DND-41 (cell line): ENCODE results near the gene SH2D3A.

ENCODE experiments used
- ATAC-seq: fragments of 200-7000 bp; cut with Tn5 transposase; 3 replicates; pipeline ENCODE4 v1.9.1; 2021; ENCODE audit warnings: low read depth; ENCODE audit not compliant: insufficient read depth
- DNase-seq: peaks from one replicate; pipeline ENCODE4 v3.0.0-alpha.2; 2020
- H2AFZ ChIP-seq: 2 replicates; pipeline ENCODE4 v1.6.0; 2012; ENCODE audit warnings: low read depth, low read length
- H3K27ac ChIP-seq: 2 replicates; pipeline ENCODE4 v1.5.1; 2012; ENCODE audit warnings: low read length, inconsistent platforms
- H3K27me3 ChIP-seq: fragments of 200-600 bp; sonication (generic); 2 replicates; pipeline ENCODE4 v1.6.0; 2012; ENCODE audit warnings: low read length, mild to moderate bottlenecking, inconsistent platforms; ENCODE audit not compliant: insufficient read depth, poor library complexity
- H3K36me3 ChIP-seq: 2 replicates; pipeline ENCODE4 v1.5.1; 2012; ENCODE audit warnings: low read length, inconsistent platforms; ENCODE audit not compliant: insufficient read depth
- H3K4me1 ChIP-seq: 2 replicates; pipeline ENCODE4 v1.5.1; 2012; ENCODE audit warnings: mild to moderate bottlenecking, low read length; ENCODE audit not compliant: insufficient read depth
- H3K4me2 ChIP-seq: 2 replicates; pipeline ENCODE4 v1.6.0; 2012; ENCODE audit warnings: mild to moderate bottlenecking, moderate library complexity, low read length, inconsistent platforms; ENCODE audit not compliant: insufficient read depth
- H3K4me3 ChIP-seq, 2 experiments: fragments of 200-600 bp in 1 of 2; shearing (Covaris generic) in 1 of 2; 2 replicates each; pipeline ENCODE4 v1.5.1; 2012 to 2016; ENCODE audit warnings: inconsistent platforms in 2 of 2, low read length in 2 of 2, mild to moderate bottlenecking in 2 of 2, low read depth in 1 of 2, moderate library complexity in 1 of 2
- H3K79me2 ChIP-seq: 2 replicates; pipeline ENCODE4 v1.6.0; 2012; ENCODE audit warnings: low read length, inconsistent platforms; ENCODE audit not compliant: insufficient read depth
- H3K9ac ChIP-seq: 2 replicates; pipeline ENCODE4 v1.6.0; 2012; ENCODE audit warnings: low read depth, mild to moderate bottlenecking, inconsistent platforms, low read length, moderate library complexity
- H3K9me3 ChIP-seq: 2 replicates; pipeline ENCODE4 v1.5.1; 2012; ENCODE audit warnings: low read length, moderate library complexity, mild to moderate bottlenecking, inconsistent platforms; ENCODE audit not compliant: insufficient read depth, severe bottlenecking
- H4K20me1 ChIP-seq: 2 replicates; pipeline ENCODE4 v1.6.0; 2012; ENCODE audit warnings: low read length; ENCODE audit not compliant: insufficient read depth
- CTCF ChIP-seq: IDR thresholded peaks from 2 replicates; pipeline ENCODE4 v1.5.1; 2012; ENCODE audit warnings: borderline replicate concordance, low read length, moderate library complexity, mild to moderate bottlenecking; ENCODE audit not compliant: poor library complexity, severe bottlenecking; ENCODE audit errors: extremely low read depth
- EZH2 ChIP-seq: IDR thresholded peaks from 3 replicates; pipeline ENCODE4 v1.6.1; 2012; ENCODE audit warnings: borderline replicate concordance, low read depth, mild to moderate bottlenecking, moderate library complexity, low read length, inconsistent platforms; ENCODE audit not compliant: severe bottlenecking

SH2D3A gene

GRCh38 chr19:6808494-6808893, 41.3 kb upstream of the SH2D3A start:
- no peaks in the 10 kb centered on the region for H3K4me1 ChIP-seq
- peaks cover 5% of the 10 kb centered on the region; the same call in 1 of the 2 replicates for H4K20me1 ChIP-seq
- H3K9ac ChIP-seq, result no peak overlapping the region
- ATAC-seq, result no peak
- TF ChIP-seq EZH2 (no peak), CTCF (no peak)
- H3K4me2 ChIP-seq, result no peak overlapping the region
- no peak overlapping the region for H2AFZ ChIP-seq
- H3K27ac ChIP-seq, result no peak overlapping the region
- no peak for DNase-seq
- H3K27me3 ChIP-seq, result no peaks in the 10 kb centered on the region
- peaks cover 82% of the 10 kb centered on the region for H3K79me2 ChIP-seq
- no peak overlapping the region for H3K4me3 ChIP-seq
- no peaks in the 10 kb centered on the region; the same call in 1 of the 2 replicates for H3K36me3 ChIP-seq
- H3K9me3 ChIP-seq, result no peaks in the 10 kb centered on the region

GRCh38 chr19:6807291-6807690, 40.1 kb upstream of the SH2D3A start:
- no peak for DNase-seq
- no peaks in the 10 kb centered on the region; the same call in 1 of the 2 replicates for H3K36me3 ChIP-seq
- no peak overlapping the region for H3K4me3 ChIP-seq
- H3K4me2 ChIP-seq, result no peak overlapping the region
- no peak overlapping the region for H2AFZ ChIP-seq
- no peak overlapping the region for H3K9ac ChIP-seq
- no peaks in the 10 kb centered on the region for H3K27me3 ChIP-seq
- peaks cover 9% of the 10 kb centered on the region for H3K4me1 ChIP-seq
- H3K79me2 ChIP-seq, result peaks cover 84% of the 10 kb centered on the region
- no peaks in the 10 kb centered on the region for H3K9me3 ChIP-seq
- no peak overlapping the region; the same call in 1 of the 2 replicates for H3K27ac ChIP-seq
- ATAC-seq, result no peak
- H4K20me1 ChIP-seq, result peaks cover 5% of the 10 kb centered on the region; the same call in 1 of the 2 replicates
- TF ChIP-seq EZH2, result no peak

- TF ChIP-seq CTCF (no peak), EZH2 (no peak)
- Histone ChIP-seq H3K27ac (no peak overlapping the region), H3K27me3 (no peaks in the 10 kb centered on the region), H3K36me3 (no peaks in the 10 kb centered on the region; the same call in 1 of the 2 replicates), H3K9ac (no peak overlapping the region), H2AFZ (no peak overlapping the region), H4K20me1 (peaks cover 5% of the 10 kb centered on the region; the same call in 1 of the 2 replicates), H3K4me2 (no peak overlapping the region), H3K79me2 (peaks cover 76% of the 10 kb centered on the region), H3K9me3 (no peaks in the 10 kb centered on the region), H3K4me1 (peaks cover 13% of the 10 kb centered on the region), H3K4me3 (no peak overlapping the region)
- peak; percentile 25 for DNase-seq
- no peak for ATAC-seq
Measured at GRCh38 chr19:6806488-6806887, 39.3 kb upstream of the SH2D3A start.

- peaks cover 33% of the 10 kb centered on the region for H3K4me1 ChIP-seq
- peak overlapping the region; percentile 30; the same call in 1 of the 2 replicates for H2AFZ ChIP-seq
- H3K79me2 ChIP-seq, result peaks cover 70% of the 10 kb centered on the region
- H3K4me3 ChIP-seq, result no peak overlapping the region
- peak overlapping the region; percentile 83 for H3K27ac ChIP-seq
- no peaks in the 10 kb centered on the region for H3K9me3 ChIP-seq
- no peaks in the 10 kb centered on the region; the same call in 1 of the 2 replicates for H4K20me1 ChIP-seq
- peak overlapping the region; percentile 82 for H3K4me2 ChIP-seq
- DNase-seq, result no peak
- ATAC-seq, result no peak
- no peaks in the 10 kb centered on the region for H3K36me3 ChIP-seq
- TF ChIP-seq EZH2, result no peak
- TF ChIP-seq CTCF, result no peak
- H3K9ac ChIP-seq, result peak overlapping the region; percentile 70
- no peaks in the 10 kb centered on the region for H3K27me3 ChIP-seq
Measured at GRCh38 chr19:6803036-6803404, 35.8 kb upstream of the SH2D3A start.
